Neural cell (in vitro differentiated cells): Measurements from ENCODE around the gene GDI1. TPM values are rescaled to one million over a fixed set of nuclear protein-coding genes. Genes with fewer than 3 reads are reported as not detected.

Experiments
- H2AFZ ChIP-seq: fragments of 200-600, 300-800 bp; sonication (generic), shearing (Covaris generic); 2 replicates; pipeline ENCODE4 v1.6.0; 2014; ENCODE audit warnings: low read depth, mild to moderate bottlenecking, antibody characterized with exemption, low read length, moderate library complexity
- H3F3A ChIP-seq: fragments of 200-600 bp; shearing (Covaris generic); 2 replicates; pipeline ENCODE4 v1.6.1; 2016; ENCODE audit warnings: mild to moderate bottlenecking, moderate library complexity, mixed read lengths, antibody characterized with exemption, low read length; ENCODE audit not compliant: insufficient read depth, poor library complexity, severe bottlenecking
- H3K27ac ChIP-seq: fragments of 200-600, 300-800 bp; sonication (generic), shearing (Covaris generic); 2 replicates; pipeline ENCODE4 v1.5.1; 2014; ENCODE audit warnings: mild to moderate bottlenecking, low read length, moderate library complexity
- H3K27me3 ChIP-seq: fragments of 300-800, 200-600 bp; sonication (generic), shearing (Covaris generic); 2 replicates; pipeline ENCODE4 v1.6.0; 2014; ENCODE audit warnings: mild to moderate bottlenecking, low read depth, low read length, moderate library complexity; ENCODE audit not compliant: insufficient read depth
- H3K36me3 ChIP-seq: fragments of 300-800, 200-600 bp; sonication (generic), shearing (Covaris generic); 2 replicates; pipeline ENCODE4 v1.5.1; 2014; ENCODE audit warnings: mild to moderate bottlenecking, antibody characterized with exemption, low read length, moderate library complexity; ENCODE audit not compliant: insufficient read depth
- H3K4me2 ChIP-seq: fragments of 300-800, 200-600 bp; sonication (generic), shearing (Covaris generic); 2 replicates; pipeline ENCODE4 v1.6.0; 2014; ENCODE audit warnings: mild to moderate bottlenecking, low read length
- H3K4me3 ChIP-seq: fragments of 300-800, 200-600 bp; sonication (generic), shearing (Covaris generic); 2 replicates; pipeline ENCODE4 v1.5.1; 2014; ENCODE audit warnings: mild to moderate bottlenecking, low read length, moderate library complexity
- H3K79me2 ChIP-seq: fragments of 200-600 bp; shearing (Covaris generic); replicated peaks from 2 replicates; pipeline ENCODE4 v1.6.0; 2014; ENCODE audit warnings: mild to moderate bottlenecking, low read length, moderate library complexity; ENCODE audit not compliant: insufficient read depth
- H3K9ac ChIP-seq: fragments of 300-800, 200-600 bp; sonication (generic), shearing (Covaris generic); 2 replicates; pipeline ENCODE4 v1.6.1; 2016; ENCODE audit warnings: mild to moderate bottlenecking, low read length, mixed read lengths
- H3K9me2 ChIP-seq: fragments of 200-600 bp; shearing (Covaris generic); 2 replicates; pipeline ENCODE4 v1.6.1; 2016; ENCODE audit warnings: mild to moderate bottlenecking, low read length, mixed read lengths; ENCODE audit not compliant: insufficient read depth
- H3K9me3 ChIP-seq: fragments of 200-600, 300-800 bp; sonication (generic), shearing (Covaris generic); 2 replicates; pipeline ENCODE4 v1.6.1; 2016; ENCODE audit warnings: mild to moderate bottlenecking, mixed run types, low read length, moderate library complexity, mixed read lengths
- H4K20me1 ChIP-seq: fragments of 200-600 bp; shearing (Covaris generic); 2 replicates; pipeline ENCODE4 v1.6.1; 2016; ENCODE audit warnings: mild to moderate bottlenecking, mixed run types; ENCODE audit not compliant: insufficient read depth
- CTCF ChIP-seq: fragments of 450-650 bp; IDR thresholded peaks from 2 replicates; pipeline ENCODE4 v1.5.1; 2014; ENCODE audit warnings: antibody characterized with exemption, mild to moderate bottlenecking, moderate library complexity; ENCODE audit not compliant: poor library complexity, severe bottlenecking
- EP300 ChIP-seq: fragments of 450-650 bp; conservative IDR thresholded peaks from 2 replicates; pipeline ENCODE4 v1.6.1; 2014; ENCODE audit warnings: antibody characterized with exemption, mild to moderate bottlenecking, moderate library complexity; ENCODE audit not compliant: poor library complexity, severe bottlenecking
- EZH2 ChIP-seq: fragments of 200-600, 300-800 bp; shearing (Covaris generic), sonication (generic); IDR thresholded peaks from 2 replicates; pipeline ENCODE4 v1.6.1; 2014; ENCODE audit warnings: antibody characterized with exemption, low read length, borderline replicate concordance, mild to moderate bottlenecking; ENCODE audit not compliant: insufficient read depth, poor library complexity, severe bottlenecking
- MXI1 ChIP-seq: fragments of 450-650 bp; conservative IDR thresholded peaks from 2 replicates; pipeline ENCODE4 v1.6.1; 2014; ENCODE audit warnings: antibody characterized with exemption, mild to moderate bottlenecking; ENCODE audit not compliant: poor library complexity, severe bottlenecking
- POLR2AphosphoS5 ChIP-seq: IDR thresholded peaks from 2 replicates; pipeline ENCODE4 v1.6.1; 2012
- RAD21 ChIP-seq: fragments of 450-650 bp; conservative IDR thresholded peaks from 2 replicates; pipeline ENCODE4 v1.6.1; 2014; ENCODE audit warnings: antibody characterized with exemption, mild to moderate bottlenecking, moderate library complexity
- REST ChIP-seq: IDR thresholded peaks from 2 replicates; pipeline ENCODE4 v1.6.1; 2012; ENCODE audit warnings: borderline replicate concordance
- SMC3 ChIP-seq: fragments of 450-650 bp; conservative IDR thresholded peaks from 2 replicates; pipeline ENCODE4 v1.6.1; 2014; ENCODE audit warnings: antibody characterized with exemption, mild to moderate bottlenecking, moderate library complexity; ENCODE audit not compliant: poor library complexity
- TAF1 ChIP-seq: IDR thresholded peaks from 2 replicates; pipeline ENCODE4 v1.6.1; 2012; ENCODE audit warnings: low read depth
- polyA plus RNA-seq: library from polyadenylated mRNA; depleted of rRNA; stranded (reverse); fragments of >200 nt; gene quantifications from 2 replicates; pipeline ENCODE4 v1.2.3, GENCODE V29; 2014

GDI1 gene
- polyA plus RNA-seq, 1 donor from 2014 or later: 370 TPM

DNA sequence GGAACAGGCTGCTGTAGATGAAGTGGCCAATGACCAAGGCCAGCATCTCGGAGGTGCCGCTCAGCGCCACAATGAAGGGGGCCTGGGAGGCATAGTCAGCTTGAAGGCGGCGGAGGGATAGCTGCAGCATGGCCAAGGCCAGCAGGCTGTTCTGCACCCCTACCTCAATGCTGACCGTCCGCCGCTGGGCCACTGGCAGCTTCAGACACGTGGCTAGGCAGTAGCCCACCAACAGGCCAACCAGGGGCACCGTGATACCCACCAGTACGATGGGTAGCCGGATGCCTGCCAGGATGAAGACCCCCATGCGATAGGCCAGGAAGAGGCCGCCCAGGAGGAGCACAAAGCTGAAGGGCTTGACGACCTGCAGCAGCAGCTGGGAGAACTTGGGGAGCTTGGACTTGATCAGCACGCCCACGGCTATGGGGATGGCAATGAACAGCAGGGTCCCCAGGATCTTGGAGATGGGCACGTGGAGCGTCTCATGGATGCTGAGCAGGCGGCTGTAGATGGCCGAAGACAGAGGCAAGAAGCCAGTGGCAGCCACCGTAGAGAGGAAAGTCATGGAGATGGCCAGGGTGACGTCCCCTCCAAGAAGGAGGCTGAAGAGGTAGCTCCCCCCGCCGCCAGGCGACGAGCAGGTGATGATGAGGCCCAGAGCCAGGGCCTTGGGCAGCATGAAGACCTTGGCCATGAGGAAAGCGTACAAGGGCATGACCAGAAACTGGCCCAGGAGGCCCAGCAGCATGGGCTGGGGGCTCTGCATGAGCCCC, 50.8 kb downstream of the GDI1 start:
- H3F3A ChIP-seq: no peaks in the 10 kb centered on the region
- no peak overlapping the region for H3K4me3 ChIP-seq
- H3K36me3 ChIP-seq: no peaks in the 10 kb centered on the region
- no peak overlapping the region for H3K9ac ChIP-seq
- H3K27me3 ChIP-seq: no peaks in the 10 kb centered on the region
- H2AFZ ChIP-seq: no peak overlapping the region
- no peaks in the 10 kb centered on the region for H4K20me1 ChIP-seq
- no peak overlapping the region for H3K4me2 ChIP-seq
- no peaks in the 10 kb centered on the region for H3K9me3 ChIP-seq
- no peaks in the 10 kb centered on the region for H3K79me2 ChIP-seq
- H3K9me2 ChIP-seq: no peaks in the 10 kb centered on the region
- H3K27ac ChIP-seq: no peak overlapping the region
- no peak for TF ChIP-seq EP300
- no peak for TF ChIP-seq EZH2
- no peak for TF ChIP-seq CTCF
- no peak for TF ChIP-seq TAF1
- no peak for TF ChIP-seq SMC3
- no peak for TF ChIP-seq MXI1
- TF ChIP-seq REST: no peak
- no peak for TF ChIP-seq POLR2AphosphoS5
- no peak for TF ChIP-seq RAD21

DNA sequence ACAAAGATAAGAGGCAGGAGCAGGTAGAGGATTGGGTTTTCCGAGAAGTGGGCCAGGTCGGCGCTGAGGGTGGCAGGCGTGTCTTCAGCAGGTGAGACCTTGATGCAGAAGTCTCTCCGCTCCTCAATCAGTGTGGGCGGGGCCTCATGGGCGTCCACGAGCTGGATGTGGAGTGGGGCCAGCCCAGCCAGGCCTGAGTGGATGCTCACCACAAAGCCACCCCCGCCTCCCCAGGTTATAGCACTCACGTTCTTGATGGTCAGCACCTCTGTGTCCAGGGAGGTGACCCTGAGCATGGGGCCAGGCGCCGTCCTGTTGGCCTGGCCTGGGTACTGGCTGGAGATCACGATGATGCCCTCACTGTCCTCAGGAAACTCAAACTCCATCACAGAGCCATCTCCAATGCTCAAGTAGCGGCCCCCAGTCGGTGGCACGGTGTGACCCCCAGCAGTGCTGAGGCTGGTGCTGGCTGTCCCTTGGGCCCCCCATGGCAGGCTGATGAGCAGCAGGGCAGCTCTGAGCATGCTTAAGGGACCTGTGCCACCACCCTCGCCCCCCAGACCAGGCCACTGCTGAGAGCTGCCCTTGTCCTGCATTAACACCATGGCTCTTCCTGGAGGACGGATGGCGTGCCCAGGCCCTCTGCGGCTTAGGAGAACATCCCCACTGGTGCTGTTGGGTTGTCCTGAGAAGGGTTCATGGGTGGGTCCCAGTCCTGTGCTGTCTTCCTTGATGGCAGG, 51.6 kb downstream of the GDI1 start:
- no peak overlapping the region for H3K27ac ChIP-seq
- H3K9me2 ChIP-seq: no peaks in the 10 kb centered on the region
- no peaks in the 10 kb centered on the region for H3K27me3 ChIP-seq
- H3K9ac ChIP-seq: no peak overlapping the region
- TF ChIP-seq REST (no peak), SMC3 (no peak), EP300 (no peak), CTCF (no peak), RAD21 (no peak)
- no peak overlapping the region for H3K4me2 ChIP-seq
- no peak overlapping the region for H2AFZ ChIP-seq
- H3K9me3 ChIP-seq: no peaks in the 10 kb centered on the region
- H3K79me2 ChIP-seq: no peaks in the 10 kb centered on the region
- H3F3A ChIP-seq: no peaks in the 10 kb centered on the region
- no peak overlapping the region for H3K4me3 ChIP-seq
- no peaks in the 10 kb centered on the region for H3K36me3 ChIP-seq
- no peaks in the 10 kb centered on the region for H4K20me1 ChIP-seq
